HepG2 (cell line): ENCODE data around the gene MMP24OS. TPM values are rescaled to one million over a fixed set of nuclear protein-coding genes. Genes with fewer than 3 reads are reported as not detected.

ENCODE experiments used
- DRAP1 ChIP-seq: IDR thresholded peaks from 2 replicates; pipeline ENCODE4 v1.6.1; 2016; ENCODE audit warnings: missing genetic modification reagents, missing compliant biosample characterization
- ZNF335 ChIP-seq: sonication (generic); formaldehyde crosslinking; IDR thresholded peaks from 2 replicates; pipeline ENCODE4 v1.4.0; 2020; ENCODE audit warnings: missing genetic modification reagents
- ZNF547 ChIP-seq: sonication (generic); formaldehyde crosslinking; IDR thresholded peaks from 2 replicates; pipeline ENCODE4 v1.5.1; 2020; ENCODE audit warnings: mild to moderate bottlenecking, missing genetic modification reagents
- ZNF720 ChIP-seq: sonication (generic); formaldehyde crosslinking; IDR thresholded peaks from 2 replicates; pipeline ENCODE4 v1.4.0; 2020; ENCODE audit warnings: missing genetic modification reagents
- ZNF891 ChIP-seq: sonication (generic); formaldehyde crosslinking; IDR thresholded peaks from 2 replicates; pipeline ENCODE4 v1.5.0; 2020; ENCODE audit warnings: mild to moderate bottlenecking, missing genetic modification reagents
- ZSCAN21 ChIP-seq: sonication (generic); formaldehyde crosslinking; IDR thresholded peaks from 2 replicates; pipeline ENCODE4 v1.8.0; 2022; ENCODE audit warnings: mild to moderate bottlenecking, missing genetic modification reagents, moderate library complexity, borderline replicate concordance
- ZSCAN25 ChIP-seq: sonication (generic); formaldehyde crosslinking; IDR thresholded peaks from 2 replicates; pipeline ENCODE4 v1.8.0; 2022; ENCODE audit warnings: mild to moderate bottlenecking, missing genetic modification reagents
- polyA plus RNA-seq, 8 experiments: library from polyadenylated mRNA; depleted of rRNA in 3 of 8; stranded (reverse) in 7 of 8; unstranded in 1 of 8; fragments of >200 nt; fragmentation: Illumina TruSeq in 4 of 8; extraction: Trizol in 4 of 8; gene quantifications; 2 replicates each; pipeline versions ENCODE4 v1.2.1 to v1.2.3, GENCODE V29; 2011 to 2016; ENCODE audit warnings: low read depth in 4 of 8, missing spikeins in 1 of 8, mixed read lengths in 1 of 8; ENCODE audit not compliant: insufficient read depth in 1 of 8
- total RNA-seq, 5 experiments: library from RNA; depleted of rRNA; stranded (reverse); fragments of >200 nt; fragmentation: Illumina TruSeq; extraction: Trizol; gene quantifications; 2 replicates each; pipeline ENCODE4 v1.2.3, GENCODE V29; 2016; ENCODE audit warnings: low read depth in 1 of 5
- TF ChIP-seq, protein P1 (sequence below): sonication (generic); formaldehyde crosslinking; IDR thresholded peaks from 2 replicates; pipeline ENCODE4 v1.4.0; 2020; ENCODE audit warnings: missing genetic modification reagents, borderline replicate concordance
- TF ChIP-seq, protein P2 (sequence below): sonication (generic); formaldehyde crosslinking; IDR thresholded peaks from 2 replicates; pipeline ENCODE4 v1.4.0; 2020; ENCODE audit warnings: mild to moderate bottlenecking, missing genetic modification reagents
- TF ChIP-seq, protein P3 (sequence below): sonication (generic); formaldehyde crosslinking; conservative IDR thresholded peaks from 2 replicates; pipeline ENCODE4 v1.4.0; 2020; ENCODE audit warnings: missing genetic modification reagents
- TF ChIP-seq, protein P4 (sequence below): sonication (generic); formaldehyde crosslinking; IDR thresholded peaks from 2 replicates; pipeline ENCODE4 v1.9.0; 2021; ENCODE audit warnings: mild to moderate bottlenecking, missing genetic modification reagents

The MMP24OS gene
- total and polyA plus RNA-seq, 2 of the 13 experiments (the other 11 are each of a cell fraction or from before 2014, with no cell fraction given) = 6.0 to 8.5 TPM

DNA sequence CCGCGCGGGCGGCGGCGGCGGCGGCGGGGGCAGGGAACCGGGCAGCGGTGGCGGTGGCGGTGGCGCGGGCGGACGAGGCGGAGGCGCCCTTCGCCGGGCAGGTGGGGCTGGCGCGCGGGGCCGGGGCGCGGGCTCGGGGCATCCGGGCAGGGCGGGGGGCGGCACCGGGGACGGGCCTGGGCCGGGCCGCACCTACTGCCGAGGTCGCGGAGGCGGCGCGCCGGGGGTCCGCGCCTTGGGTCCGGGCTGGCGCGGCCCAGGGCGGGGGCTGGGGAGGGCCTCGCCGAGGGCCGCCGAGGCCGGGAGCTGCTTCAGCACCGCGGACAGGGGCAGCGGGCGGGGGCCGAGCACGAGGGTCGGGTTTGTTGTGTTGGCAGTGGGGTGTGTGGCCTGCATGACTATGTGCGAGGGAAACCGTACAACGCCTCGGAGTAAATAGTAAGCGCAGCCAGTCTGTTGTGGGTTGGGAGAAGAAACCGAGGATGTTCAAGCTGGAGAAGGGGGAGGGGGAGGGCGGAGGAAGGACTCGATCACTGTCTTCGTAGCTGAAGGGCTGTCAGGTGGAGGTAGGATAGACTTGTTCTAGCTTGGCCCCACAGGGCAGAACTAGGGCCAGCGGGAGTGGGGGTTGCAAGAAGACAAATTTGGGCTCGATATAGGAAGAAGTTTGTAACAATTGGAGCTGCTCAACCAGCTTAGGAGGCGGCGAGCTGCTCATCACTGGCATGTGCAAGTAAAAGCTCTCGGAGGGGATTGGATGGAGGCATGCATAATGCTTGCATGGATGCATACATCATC lies 50.8 kb downstream of the MMP24OS start (continued):
- TF ChIP-seq, protein P1, sequence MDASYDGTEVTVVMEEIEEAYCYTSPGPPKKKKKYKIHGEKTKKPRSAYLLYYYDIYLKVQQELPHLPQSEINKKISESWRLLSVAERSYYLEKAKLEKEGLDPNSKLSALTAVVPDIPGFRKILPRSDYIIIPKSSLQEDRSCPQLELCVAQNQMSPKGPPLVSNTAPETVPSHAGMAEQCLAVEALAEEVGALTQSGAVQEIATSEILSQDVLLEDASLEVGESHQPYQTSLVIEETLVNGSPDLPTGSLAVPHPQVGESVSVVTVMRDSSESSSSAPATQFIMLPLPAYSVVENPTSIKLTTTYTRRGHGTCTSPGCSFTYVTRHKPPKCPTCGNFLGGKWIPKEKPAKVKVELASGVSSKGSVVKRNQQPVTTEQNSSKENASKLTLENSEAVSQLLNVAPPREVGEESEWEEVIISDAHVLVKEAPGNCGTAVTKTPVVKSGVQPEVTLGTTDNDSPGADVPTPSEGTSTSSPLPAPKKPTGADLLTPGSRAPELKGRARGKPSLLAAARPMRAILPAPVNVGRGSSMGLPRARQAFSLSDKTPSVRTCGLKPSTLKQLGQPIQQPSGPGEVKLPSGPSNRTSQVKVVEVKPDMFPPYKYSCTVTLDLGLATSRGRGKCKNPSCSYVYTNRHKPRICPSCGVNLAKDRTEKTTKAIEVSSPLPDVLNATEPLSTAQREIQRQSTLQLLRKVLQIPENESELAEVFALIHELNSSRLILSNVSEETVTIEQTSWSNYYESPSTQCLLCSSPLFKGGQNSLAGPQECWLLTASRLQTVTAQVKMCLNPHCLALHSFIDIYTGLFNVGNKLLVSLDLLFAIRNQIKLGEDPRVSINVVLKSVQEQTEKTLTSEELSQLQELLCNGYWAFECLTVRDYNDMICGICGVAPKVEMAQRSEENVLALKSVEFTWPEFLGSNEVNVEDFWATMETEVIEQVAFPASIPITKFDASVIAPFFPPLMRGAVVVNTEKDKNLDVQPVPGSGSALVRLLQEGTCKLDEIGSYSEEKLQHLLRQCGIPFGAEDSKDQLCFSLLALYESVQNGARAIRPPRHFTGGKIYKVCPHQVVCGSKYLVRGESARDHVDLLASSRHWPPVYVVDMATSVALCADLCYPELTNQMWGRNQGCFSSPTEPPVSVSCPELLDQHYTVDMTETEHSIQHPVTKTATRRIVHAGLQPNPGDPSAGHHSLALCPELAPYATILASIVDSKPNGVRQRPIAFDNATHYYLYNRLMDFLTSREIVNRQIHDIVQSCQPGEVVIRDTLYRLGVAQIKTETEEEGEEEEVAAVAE (CRISPR knock-in tag) = peak; percentile 84; the same call in 1 of the 2 replicates
- TF ChIP-seq ZNF335 (CRISPR knock-in tag) (peak; percentile 75; the same call in 1 of the 2 replicates), ZNF891 (CRISPR knock-in tag) (peak; percentile 92), ZNF720 (peak; percentile 91; the same call in 1 of the 2 replicates), ZNF547 (CRISPR knock-in tag) (peak; percentile 91), DRAP1 (CRISPR knock-in tag) (no peak; the same call in 1 of the 2 replicates), ZSCAN25 (peak; percentile 80), ZSCAN21 (peak; percentile 98)
- TF ChIP-seq, protein P2, sequence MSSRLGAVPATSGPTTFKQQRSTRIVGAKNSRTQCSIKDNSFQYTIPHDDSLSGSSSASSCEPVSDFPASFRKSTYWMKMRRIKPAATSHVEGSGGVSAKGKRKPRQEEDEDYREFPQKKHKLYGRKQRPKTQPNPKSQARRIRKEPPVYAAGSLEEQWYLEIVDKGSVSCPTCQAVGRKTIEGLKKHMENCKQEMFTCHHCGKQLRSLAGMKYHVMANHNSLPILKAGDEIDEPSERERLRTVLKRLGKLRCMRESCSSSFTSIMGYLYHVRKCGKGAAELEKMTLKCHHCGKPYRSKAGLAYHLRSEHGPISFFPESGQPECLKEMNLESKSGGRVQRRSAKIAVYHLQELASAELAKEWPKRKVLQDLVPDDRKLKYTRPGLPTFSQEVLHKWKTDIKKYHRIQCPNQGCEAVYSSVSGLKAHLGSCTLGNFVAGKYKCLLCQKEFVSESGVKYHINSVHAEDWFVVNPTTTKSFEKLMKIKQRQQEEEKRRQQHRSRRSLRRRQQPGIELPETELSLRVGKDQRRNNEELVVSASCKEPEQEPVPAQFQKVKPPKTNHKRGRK (CRISPR knock-in tag) = no peak
- TF ChIP-seq, protein P3, sequence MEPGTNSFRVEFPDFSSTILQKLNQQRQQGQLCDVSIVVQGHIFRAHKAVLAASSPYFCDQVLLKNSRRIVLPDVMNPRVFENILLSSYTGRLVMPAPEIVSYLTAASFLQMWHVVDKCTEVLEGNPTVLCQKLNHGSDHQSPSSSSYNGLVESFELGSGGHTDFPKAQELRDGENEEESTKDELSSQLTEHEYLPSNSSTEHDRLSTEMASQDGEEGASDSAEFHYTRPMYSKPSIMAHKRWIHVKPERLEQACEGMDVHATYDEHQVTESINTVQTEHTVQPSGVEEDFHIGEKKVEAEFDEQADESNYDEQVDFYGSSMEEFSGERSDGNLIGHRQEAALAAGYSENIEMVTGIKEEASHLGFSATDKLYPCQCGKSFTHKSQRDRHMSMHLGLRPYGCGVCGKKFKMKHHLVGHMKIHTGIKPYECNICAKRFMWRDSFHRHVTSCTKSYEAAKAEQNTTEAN (CRISPR knock-in tag) = peak; percentile 97
- TF ChIP-seq, protein P4, sequence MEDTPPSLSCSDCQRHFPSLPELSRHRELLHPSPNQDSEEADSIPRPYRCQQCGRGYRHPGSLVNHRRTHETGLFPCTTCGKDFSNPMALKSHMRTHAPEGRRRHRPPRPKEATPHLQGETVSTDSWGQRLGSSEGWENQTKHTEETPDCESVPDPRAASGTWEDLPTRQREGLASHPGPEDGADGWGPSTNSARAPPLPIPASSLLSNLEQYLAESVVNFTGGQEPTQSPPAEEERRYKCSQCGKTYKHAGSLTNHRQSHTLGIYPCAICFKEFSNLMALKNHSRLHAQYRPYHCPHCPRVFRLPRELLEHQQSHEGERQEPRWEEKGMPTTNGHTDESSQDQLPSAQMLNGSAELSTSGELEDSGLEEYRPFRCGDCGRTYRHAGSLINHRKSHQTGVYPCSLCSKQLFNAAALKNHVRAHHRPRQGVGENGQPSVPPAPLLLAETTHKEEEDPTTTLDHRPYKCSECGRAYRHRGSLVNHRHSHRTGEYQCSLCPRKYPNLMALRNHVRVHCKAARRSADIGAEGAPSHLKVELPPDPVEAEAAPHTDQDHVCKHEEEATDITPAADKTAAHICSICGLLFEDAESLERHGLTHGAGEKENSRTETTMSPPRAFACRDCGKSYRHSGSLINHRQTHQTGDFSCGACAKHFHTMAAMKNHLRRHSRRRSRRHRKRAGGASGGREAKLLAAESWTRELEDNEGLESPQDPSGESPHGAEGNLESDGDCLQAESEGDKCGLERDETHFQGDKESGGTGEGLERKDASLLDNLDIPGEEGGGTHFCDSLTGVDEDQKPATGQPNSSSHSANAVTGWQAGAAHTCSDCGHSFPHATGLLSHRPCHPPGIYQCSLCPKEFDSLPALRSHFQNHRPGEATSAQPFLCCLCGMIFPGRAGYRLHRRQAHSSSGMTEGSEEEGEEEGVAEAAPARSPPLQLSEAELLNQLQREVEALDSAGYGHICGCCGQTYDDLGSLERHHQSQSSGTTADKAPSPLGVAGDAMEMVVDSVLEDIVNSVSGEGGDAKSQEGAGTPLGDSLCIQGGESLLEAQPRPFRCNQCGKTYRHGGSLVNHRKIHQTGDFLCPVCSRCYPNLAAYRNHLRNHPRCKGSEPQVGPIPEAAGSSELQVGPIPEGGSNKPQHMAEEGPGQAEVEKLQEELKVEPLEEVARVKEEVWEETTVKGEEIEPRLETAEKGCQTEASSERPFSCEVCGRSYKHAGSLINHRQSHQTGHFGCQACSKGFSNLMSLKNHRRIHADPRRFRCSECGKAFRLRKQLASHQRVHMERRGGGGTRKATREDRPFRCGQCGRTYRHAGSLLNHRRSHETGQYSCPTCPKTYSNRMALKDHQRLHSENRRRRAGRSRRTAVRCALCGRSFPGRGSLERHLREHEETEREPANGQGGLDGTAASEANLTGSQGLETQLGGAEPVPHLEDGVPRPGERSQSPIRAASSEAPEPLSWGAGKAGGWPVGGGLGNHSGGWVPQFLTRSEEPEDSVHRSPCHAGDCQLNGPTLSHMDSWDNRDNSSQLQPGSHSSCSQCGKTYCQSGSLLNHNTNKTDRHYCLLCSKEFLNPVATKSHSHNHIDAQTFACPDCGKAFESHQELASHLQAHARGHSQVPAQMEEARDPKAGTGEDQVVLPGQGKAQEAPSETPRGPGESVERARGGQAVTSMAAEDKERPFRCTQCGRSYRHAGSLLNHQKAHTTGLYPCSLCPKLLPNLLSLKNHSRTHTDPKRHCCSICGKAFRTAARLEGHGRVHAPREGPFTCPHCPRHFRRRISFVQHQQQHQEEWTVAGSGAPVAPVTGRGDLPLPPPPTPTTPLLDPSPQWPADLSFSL (CRISPR knock-in tag) = peak; percentile 76
